SH-SY5Y (cell line): ENCODE measurements around the gene TNNC1.

Source experiments
- GATA2 ChIP-seq: IDR thresholded peaks from 2 replicates; pipeline ENCODE4 v1.6.1; 2011; ENCODE audit warnings: mild to moderate bottlenecking, low read depth, low read length
- GATA3 ChIP-seq: IDR thresholded peaks from 2 replicates; pipeline ENCODE4 v1.6.1; 2011; ENCODE audit warnings: low read depth, mild to moderate bottlenecking, low read length, moderate library complexity

The TNNC1 gene

GRCh38 chr3:52458770-52459545, 5.1 kb upstream of the TNNC1 start:
- no peak for TF ChIP-seq GATA2
- TF ChIP-seq GATA3: no peak

GRCh38 chr3:52458031-52458760, 4.4 kb upstream of the TNNC1 start:
- TF ChIP-seq GATA3 (no peak), GATA2 (no peak)

GRCh38 chr3:52456800-52457183, 3.0 kb upstream of the TNNC1 start:
- TF ChIP-seq GATA2 (no peak), GATA3 (no peak)

- TF ChIP-seq GATA2: no peak
- no peak for TF ChIP-seq GATA3
Observed at GRCh38 chr3:52456169-52456799, 2.4 kb upstream of the TNNC1 start.

- TF ChIP-seq GATA2 (no peak), GATA3 (no peak)
Observed at GRCh38 chr3:52455283-52456168, 1.7 kb upstream of the TNNC1 start, which contains the start of gene NISCH. NISCH (plus strand) TSS chr3:52455604; CDS start chr3:52455642, 38 bp downstream.

GRCh38 chr3:52454938-52455282, 1.1 kb upstream of the TNNC1 start:
- TF ChIP-seq GATA2: no peak
- TF ChIP-seq GATA3: no peak

GRCh38 chr3:52454250-52454937, 553 bp upstream of the TNNC1 start:
- TF ChIP-seq GATA2 (no peak), GATA3 (no peak)

GRCh38 chr3:52452570-52453221, 1.1 kb downstream of the TNNC1 start:
- TF ChIP-seq GATA3 (no peak), GATA2 (no peak)

- TF ChIP-seq GATA2: no peak
- TF ChIP-seq GATA3: no peak
Observed at GRCh38 chr3:52452126-52452525, 1.7 kb downstream of the TNNC1 start.

- no peak for TF ChIP-seq GATA3
- TF ChIP-seq GATA2: no peak
Observed at GRCh38 chr3:52451237-52452083, 2.4 kb downstream of the TNNC1 start.

GRCh38 chr3:52450489-52451236, 3.2 kb downstream of the TNNC1 start:
- no peak for TF ChIP-seq GATA3
- no peak for TF ChIP-seq GATA2
